GM19240 (cell line): ENCODE measurements around the gene MYO10.
"Not testable (repeated sequence)": the region's sequence is repeated elsewhere in the genome, so short reads cannot be mapped to it uniquely, and the experiment has no call there.

Experiments used
- DNase-seq: peaks from one replicate; pipeline ENCODE4 v3.0.0; 2011; ENCODE audit warnings: low spot score; ENCODE audit not compliant: insufficient read length

The MYO10 gene

GRCh38 chr5:16750445-16750844 is 185.6 kb downstream of the MYO10 start:
- no peak for DNase-seq

DNA sequence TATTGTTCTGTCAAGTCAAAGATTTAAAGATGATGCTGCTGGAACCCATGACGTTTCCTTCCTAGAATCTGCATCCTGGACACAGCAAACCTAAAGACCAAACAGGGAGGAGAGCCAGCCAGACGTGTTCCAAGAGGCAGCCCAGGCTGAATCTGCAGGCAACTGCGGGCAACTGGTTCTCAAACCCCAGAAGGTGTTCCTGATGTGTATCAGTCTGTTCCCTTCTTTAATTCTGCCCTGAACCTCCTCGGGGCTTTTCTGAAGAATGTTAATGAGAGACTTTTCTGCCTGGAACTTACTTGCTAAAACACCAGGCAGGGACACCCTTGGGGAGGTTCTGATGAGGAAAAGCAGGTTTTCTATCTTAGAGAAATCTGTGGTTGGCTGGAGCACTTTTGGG is 186.5 kb downstream of the MYO10 start:
- DNase-seq, result no peak

- DNase-seq, result no peak
Measured at GRCh38 chr5:16744164-16744880, 191.8 kb downstream of the MYO10 start.

DNA sequence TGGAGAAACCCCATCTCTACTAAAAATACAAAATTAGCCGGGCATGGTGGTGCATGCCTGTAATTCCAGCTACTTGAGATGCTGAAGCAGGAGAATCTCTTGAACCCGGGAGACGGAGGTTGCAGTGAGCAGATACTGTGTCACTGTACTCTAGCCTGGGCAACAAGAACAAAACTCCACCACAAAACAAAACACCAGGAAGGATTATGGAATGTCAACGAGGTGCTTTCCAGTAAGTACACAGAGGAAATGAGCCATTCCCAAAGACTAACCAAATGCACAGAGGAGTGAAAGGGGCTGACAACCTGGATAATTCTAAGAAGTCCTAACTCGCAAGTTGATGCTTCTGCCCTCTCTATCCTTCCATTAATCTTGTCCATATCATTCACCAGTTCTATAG is 193.2 kb downstream of the MYO10 start:
- no peak for DNase-seq

- DNase-seq, result no peak
Measured at GRCh38 chr5:16740811-16741392, 195.2 kb downstream of the MYO10 start.

DNA sequence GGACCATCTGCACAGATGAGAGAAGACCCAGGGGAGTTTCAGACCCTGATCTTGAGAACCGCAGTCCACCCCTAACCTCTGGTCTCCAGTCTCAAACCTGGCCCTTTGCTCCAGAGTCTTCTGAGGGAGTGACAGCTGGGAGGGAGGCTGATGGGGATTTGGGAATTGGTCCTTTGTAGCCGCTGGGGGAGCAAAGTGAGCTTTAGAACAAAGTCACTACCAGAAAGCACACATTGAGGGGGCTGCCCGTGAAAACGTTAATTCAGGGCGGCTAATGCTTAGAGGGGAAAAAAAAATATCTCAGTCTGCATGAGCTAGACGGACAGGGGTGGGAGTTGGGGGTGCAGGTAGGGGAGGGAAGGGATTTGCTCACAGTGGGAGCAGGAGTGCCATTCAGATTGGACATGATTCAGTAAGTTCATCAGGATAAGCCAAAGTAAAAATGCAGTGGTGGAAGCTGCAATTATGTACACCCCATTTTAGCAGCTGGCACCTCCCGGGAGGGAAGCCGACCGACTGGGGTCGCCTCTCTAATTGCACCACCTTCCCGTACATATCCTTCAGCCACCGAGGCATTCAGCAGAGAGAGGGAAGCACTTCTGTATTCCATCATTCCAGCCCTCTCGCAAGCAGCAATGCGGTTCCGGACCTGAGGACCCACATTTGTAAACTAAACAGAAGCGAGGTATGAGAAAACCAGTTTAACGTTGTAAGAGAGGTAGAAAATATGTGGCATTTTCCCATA is 195.8 kb downstream of the MYO10 start:
- no peak for DNase-seq

DNA sequence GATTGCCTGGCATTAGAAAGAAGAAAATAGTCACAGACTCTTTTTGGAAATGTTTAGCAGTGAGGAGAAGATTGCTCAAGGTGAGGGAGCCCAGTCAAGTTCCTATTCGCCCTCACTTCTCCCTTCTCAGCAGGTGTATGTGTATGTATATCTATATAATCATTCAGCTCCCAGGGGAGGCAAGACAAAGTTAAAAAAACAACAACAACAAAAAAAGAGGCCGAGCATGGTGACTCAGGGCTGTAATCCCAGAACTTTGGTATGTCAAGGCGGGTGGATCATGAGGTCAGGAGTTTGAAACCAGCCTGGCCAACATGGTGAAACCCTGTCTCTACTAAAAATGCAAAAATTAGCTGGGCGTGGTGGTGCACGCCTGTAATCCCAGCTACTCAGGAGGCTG is 197.7 kb downstream of the MYO10 start:
- DNase-seq, result not testable (repeated sequence)

GRCh38 chr5:16737620-16738364 is 198.3 kb downstream of the MYO10 start:
- no peak for DNase-seq

DNA sequence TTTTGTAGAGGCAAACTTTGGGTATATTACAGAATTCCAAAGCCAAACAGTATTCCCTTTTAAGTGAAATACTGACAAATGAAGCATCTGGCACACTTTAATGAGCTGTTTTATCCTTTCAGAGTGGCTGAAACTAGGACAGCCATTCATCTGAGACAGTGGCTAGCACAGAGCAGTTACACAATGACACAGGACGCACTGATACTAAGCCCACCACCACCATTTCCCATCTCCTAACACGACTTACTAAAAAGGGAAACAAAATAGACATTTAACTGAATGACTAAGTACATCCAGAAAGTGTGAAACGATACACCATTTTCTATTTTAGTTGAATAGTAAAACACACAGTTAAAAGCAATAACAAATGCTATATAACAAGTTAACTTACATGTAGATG is 198.9 kb downstream of the MYO10 start:
- no peak for DNase-seq

DNA sequence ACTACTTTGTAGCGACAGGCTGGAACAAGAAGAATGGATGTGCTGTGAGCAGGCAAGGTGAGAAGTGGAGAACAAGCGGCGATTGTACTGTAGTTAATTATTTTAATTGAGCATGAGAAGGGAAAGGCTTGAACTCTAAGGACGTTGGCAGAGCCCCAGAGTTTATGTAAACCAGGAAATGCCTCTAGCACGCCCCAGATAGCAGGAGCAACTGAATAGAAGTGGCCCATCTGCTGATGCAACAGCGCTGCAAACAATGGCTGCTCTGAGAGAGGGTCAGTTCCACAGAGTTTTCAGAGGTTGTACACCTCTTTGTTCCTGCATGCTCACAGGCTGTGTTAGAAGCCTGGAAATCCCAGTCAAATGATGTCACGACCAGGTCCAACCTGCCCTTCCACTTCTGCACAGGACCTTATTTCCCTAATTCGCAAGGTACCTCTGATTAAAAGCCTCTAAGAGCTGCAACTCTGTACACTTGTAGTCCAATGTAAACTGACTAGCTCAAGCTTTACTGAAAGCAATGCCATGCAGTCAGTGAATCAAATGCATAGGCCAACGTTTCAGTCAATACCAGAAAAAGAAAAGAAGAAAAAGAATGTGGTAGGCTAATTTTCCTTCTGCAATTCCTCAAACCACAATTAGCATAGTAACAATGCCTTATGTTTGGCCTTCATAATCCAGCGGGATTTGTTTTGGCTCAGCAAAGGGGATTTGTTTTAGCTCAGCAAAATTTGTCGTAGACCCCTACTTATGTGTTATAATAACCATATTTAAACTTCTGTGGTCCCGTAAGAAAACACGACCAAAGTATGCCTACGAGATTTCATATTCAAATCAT is 199.7 kb downstream of the MYO10 start:
- DNase-seq, result no peak

- DNase-seq, result no peak
Measured at GRCh38 chr5:16735101-16736060, 200.7 kb downstream of the MYO10 start.

DNA sequence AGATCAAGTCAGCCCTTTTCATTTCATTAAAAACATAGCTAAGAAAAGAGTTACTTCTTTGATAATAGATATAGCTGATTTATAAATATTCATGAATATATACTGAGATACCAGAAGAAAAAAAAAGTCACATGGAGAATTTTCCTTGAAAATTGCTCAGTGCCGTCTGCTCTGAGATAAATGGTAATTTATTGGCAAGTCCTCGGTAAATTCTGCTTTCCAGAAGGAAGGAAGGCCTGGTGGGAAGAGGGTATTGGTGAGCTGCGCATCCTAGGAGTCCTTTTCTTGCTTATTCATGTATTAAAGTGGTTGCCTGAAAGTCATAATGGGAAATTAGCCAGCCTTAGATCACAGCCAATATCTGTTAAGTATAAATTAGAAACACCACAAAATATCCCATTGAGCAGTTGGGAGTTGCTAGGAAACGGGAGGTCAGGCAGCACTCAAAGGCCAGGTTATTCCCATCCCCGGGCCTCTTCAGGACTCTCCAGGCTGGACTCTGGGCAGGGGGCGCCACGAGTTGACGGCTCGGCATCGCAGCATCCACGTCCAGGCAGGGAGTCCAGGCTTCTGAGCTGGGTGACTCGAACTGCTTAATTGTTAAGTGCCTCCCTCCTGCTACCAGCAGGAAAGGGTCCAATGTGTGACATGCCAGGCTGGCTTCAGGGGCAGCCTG is 202.6 kb downstream of the MYO10 start:
- no peak for DNase-seq

- no peak for DNase-seq
Measured at GRCh38 chr5:16732356-16732755, 203.7 kb downstream of the MYO10 start.

GRCh38 chr5:16727755-16728325 is 208.2 kb downstream of the MYO10 start:
- no peak for DNase-seq

- no peak for DNase-seq
Measured at GRCh38 chr5:16726538-16726946, 209.5 kb downstream of the MYO10 start.

DNA sequence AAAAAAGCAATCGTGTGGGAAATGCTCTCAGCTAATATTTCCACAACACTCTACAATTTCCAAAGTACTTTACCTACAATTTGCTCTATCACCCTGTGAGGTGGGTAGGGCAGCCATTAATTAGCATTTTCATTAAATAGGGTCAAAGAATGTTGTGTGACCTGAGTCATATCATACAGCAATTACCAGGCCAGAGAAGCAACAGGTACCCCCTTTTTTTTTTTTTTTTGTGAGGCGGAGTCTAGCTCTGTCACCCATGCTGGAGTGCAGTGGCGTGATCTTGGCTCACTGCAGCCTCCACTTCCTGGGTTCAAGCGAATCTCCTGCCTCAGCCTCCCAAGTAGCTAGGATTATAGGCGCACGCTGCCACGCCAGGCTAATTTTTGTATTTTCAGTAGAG is 210.5 kb downstream of the MYO10 start:
- no peak for DNase-seq

DNA sequence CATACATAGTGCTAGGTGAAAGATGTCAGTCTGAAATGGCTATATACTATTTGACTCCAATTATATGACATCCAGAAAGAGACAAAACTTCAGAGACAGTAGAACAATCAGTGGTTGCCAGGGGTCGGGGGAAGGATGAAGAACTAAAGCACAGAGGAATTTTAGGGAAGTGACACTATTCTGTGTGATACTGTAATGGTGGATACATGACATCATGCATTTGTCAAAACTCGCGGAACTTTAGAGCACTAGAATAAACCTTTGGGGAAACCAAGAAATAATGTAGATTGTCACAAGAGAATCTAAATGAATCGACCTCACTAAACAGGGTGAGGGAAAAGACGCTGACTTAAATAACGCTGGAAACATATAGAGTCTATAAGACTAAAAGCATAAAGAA is 212.3 kb downstream of the MYO10 start:
- DNase-seq, result no peak

- no peak for DNase-seq
Measured at GRCh38 chr5:16722097-16722495, 214.0 kb downstream of the MYO10 start.
